NOMO-1 treated with dmso at 0.1 percent for 144 hours (cell line): Measurements from ENCODE around the gene ACTN3.
A peak's percentile ranks its signal among the peaks of the same experiment; 100 is the strongest.
"Not testable (repeated sequence)": the region's sequence is repeated elsewhere in the genome, so short reads cannot be mapped to it uniquely, and the experiment has no call there.

Source experiments
- DNase-seq: peaks from one replicate; lab custom pipeline; 2025; ENCODE audit not compliant: unreplicated experiment; lab: John Stamatoyannopoulos, UW

ACTN3 gene

GRCh38 chr11:66562907-66563583 is 16.3 kb downstream of the ACTN3 start:
- no peak for DNase-seq

- no peak for DNase-seq
These were observed 17.1 kb downstream of the ACTN3 start for GRCh38 chr11:66563832-66564231.

GRCh38 chr11:66564538-66564937 is 17.8 kb downstream of the ACTN3 start:
- DNase-seq, result no peak

GRCh38 chr11:66564984-66565383 is 18.3 kb downstream of the ACTN3 start:
- no peak for DNase-seq

- DNase-seq, result no peak
These were observed 19.5 kb downstream of the ACTN3 start for GRCh38 chr11:66566221-66566620.

- DNase-seq, result no peak
These were observed 21.1 kb downstream of the ACTN3 start for GRCh38 chr11:66567787-66568123.

GRCh38 chr11:66568124-66568916 is 21.6 kb downstream of the ACTN3 start, which contains the start of gene CTSF:
Gene CTSF, minus strand, starts transcription at chr11:66568606. Its CDS starts 120 bp downstream, at chr11:66568486.
- DNase-seq, result peak; percentile 26

GRCh38 chr11:66569076-66569475 is 22.4 kb downstream of the ACTN3 start:
- DNase-seq, result no peak

GRCh38 chr11:66570079-66570849 is 23.6 kb downstream of the ACTN3 start:
- DNase-seq, result no peak

GRCh38 chr11:66570850-66571180 is 24.1 kb downstream of the ACTN3 start:
- DNase-seq, result no peak

- peak; percentile 27 for DNase-seq
These were observed 32.4 kb downstream of the ACTN3 start for GRCh38 chr11:66579017-66579606.

- DNase-seq, result no peak
These were observed 34.1 kb downstream of the ACTN3 start for GRCh38 chr11:66580803-66581202.

GRCh38 chr11:66581261-66581660 is 34.6 kb downstream of the ACTN3 start:
- DNase-seq, result no peak

GRCh38 chr11:66582565-66583147 is 36.0 kb downstream of the ACTN3 start:
- DNase-seq, result not testable (repeated sequence)

GRCh38 chr11:66585447-66585846 is 38.7 kb downstream of the ACTN3 start:
- not testable (repeated sequence) for DNase-seq

- DNase-seq, result no peak
These were observed 39.4 kb downstream of the ACTN3 start for GRCh38 chr11:66586136-66586535.

GRCh38 chr11:66589315-66589714 is 42.6 kb downstream of the ACTN3 start:
- DNase-seq, result not testable (repeated sequence)

- DNase-seq, result no peak
These were observed 43.4 kb downstream of the ACTN3 start for GRCh38 chr11:66589996-66590675.

GRCh38 chr11:66591175-66591574 is 44.5 kb downstream of the ACTN3 start:
- DNase-seq, result no peak

GRCh38 chr11:66592457-66593302 is 46.0 kb downstream of the ACTN3 start, which contains the start of the genes CCDC87 and CCS:
Gene CCDC87, minus strand, starts transcription at chr11:66593063. Its CDS starts 48 bp downstream, at chr11:66593015.
Gene CCS, plus strand, starts transcription at chr11:66593185. Its CDS starts 77 bp downstream, at chr11:66593262.
- DNase-seq, result peak; percentile 96
